HL-60 (cell line): Measurements from ENCODE around the gene COX14.
"Not testable (repeated sequence)": the region's sequence is repeated elsewhere in the genome, so short reads cannot be mapped to it uniquely, and the experiment has no call there.

Experiments
- DNase-seq, 2 experiments: peaks; one replicate each; pipeline ENCODE4 v3.0.0-alpha.2; 2010 to 2020; ENCODE audit warnings: low read depth in 1 of 2, low spot score in 1 of 2
- H3K27ac ChIP-seq: fragments of 250-450 bp; sonication (Bioruptor Pico); replicated peaks from 2 replicates; pipeline ENCODE4 v1.5.1; 2020; ENCODE audit warnings: mild to moderate bottlenecking, moderate library complexity
- H3K27me3 ChIP-seq: fragments of 250-450 bp; sonication (Bioruptor Pico); 2 replicates; pipeline ENCODE4 v1.5.1; 2021; ENCODE audit warnings: mild to moderate bottlenecking, moderate library complexity; ENCODE audit not compliant: insufficient read depth, poor library complexity, severe bottlenecking
- H3K4me3 ChIP-seq: replicated peaks from 2 replicates; pipeline ENCODE4 v1.5.1; 2011; ENCODE audit warnings: mild to moderate bottlenecking, control low read depth, low read length; ENCODE audit not compliant: insufficient read depth
- GABPA ChIP-seq: IDR thresholded peaks from 2 replicates; pipeline ENCODE4 v1.6.1; 2012; ENCODE audit warnings: low read depth
- POLR2AphosphoS5 ChIP-seq: IDR thresholded peaks from 2 replicates; pipeline ENCODE4 v1.6.1; 2012; ENCODE audit warnings: low read depth
- SPI1 ChIP-seq: IDR thresholded peaks from 2 replicates; pipeline ENCODE4 v1.6.1; 2012; ENCODE audit warnings: low read depth, mild to moderate bottlenecking, borderline replicate concordance
- TF ChIP-seq, protein P1 (sequence below): IDR thresholded peaks from 2 replicates; pipeline ENCODE4 v1.6.1; 2012; ENCODE audit warnings: low read depth; ENCODE audit not compliant: insufficient replicate concordance
- TF ChIP-seq, protein P2 (sequence below): IDR thresholded peaks from one replicate; pipeline ENCODE4 v1.5.1; 2011; ENCODE audit warnings: low read length, control low read depth, inconsistent platforms; ENCODE audit not compliant: insufficient read depth

The COX14 gene

DNA sequence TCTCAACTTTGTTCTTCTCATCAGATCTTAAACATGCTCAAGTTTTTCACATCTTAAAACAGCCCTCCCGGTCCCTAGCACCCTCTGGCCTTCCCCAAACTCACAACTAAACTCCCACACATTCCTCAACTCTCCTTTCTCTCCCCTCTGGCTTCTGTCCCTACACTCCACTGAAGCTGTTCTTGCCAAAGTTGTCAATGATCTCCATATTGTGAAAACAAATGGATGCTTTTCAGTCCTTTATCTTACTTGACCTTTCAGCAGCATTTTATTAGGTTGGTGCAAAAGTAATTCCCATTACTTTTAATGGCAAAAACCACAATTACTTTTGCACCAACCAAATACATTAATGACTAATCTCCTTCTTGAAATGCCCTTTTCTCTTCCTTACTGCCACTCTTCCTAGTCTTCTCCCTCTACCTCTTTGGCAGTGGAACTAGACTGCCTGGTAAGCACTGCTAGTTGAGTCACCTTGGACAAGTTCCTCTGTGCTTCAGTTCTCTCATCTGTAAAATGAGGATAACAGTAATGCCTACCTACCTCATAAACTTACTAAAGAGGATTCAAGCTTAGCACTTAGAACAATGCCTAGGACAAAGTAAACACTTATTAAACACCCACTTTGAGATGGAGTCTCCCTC lies 39.1 kb downstream of the COX14 start:
- no peak for DNase-seq
- H3K4me3 ChIP-seq, result no peak overlapping the region
- H3K27ac ChIP-seq, result no peak overlapping the region
- H3K27me3 ChIP-seq, result no peaks in the 10 kb centered on the region
- TF ChIP-seq, protein P1, sequence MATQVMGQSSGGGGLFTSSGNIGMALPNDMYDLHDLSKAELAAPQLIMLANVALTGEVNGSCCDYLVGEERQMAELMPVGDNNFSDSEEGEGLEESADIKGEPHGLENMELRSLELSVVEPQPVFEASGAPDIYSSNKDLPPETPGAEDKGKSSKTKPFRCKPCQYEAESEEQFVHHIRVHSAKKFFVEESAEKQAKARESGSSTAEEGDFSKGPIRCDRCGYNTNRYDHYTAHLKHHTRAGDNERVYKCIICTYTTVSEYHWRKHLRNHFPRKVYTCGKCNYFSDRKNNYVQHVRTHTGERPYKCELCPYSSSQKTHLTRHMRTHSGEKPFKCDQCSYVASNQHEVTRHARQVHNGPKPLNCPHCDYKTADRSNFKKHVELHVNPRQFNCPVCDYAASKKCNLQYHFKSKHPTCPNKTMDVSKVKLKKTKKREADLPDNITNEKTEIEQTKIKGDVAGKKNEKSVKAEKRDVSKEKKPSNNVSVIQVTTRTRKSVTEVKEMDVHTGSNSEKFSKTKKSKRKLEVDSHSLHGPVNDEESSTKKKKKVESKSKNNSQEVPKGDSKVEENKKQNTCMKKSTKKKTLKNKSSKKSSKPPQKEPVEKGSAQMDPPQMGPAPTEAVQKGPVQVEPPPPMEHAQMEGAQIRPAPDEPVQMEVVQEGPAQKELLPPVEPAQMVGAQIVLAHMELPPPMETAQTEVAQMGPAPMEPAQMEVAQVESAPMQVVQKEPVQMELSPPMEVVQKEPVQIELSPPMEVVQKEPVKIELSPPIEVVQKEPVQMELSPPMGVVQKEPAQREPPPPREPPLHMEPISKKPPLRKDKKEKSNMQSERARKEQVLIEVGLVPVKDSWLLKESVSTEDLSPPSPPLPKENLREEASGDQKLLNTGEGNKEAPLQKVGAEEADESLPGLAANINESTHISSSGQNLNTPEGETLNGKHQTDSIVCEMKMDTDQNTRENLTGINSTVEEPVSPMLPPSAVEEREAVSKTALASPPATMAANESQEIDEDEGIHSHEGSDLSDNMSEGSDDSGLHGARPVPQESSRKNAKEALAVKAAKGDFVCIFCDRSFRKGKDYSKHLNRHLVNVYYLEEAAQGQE, result no peak
- TF ChIP-seq, protein P2, sequence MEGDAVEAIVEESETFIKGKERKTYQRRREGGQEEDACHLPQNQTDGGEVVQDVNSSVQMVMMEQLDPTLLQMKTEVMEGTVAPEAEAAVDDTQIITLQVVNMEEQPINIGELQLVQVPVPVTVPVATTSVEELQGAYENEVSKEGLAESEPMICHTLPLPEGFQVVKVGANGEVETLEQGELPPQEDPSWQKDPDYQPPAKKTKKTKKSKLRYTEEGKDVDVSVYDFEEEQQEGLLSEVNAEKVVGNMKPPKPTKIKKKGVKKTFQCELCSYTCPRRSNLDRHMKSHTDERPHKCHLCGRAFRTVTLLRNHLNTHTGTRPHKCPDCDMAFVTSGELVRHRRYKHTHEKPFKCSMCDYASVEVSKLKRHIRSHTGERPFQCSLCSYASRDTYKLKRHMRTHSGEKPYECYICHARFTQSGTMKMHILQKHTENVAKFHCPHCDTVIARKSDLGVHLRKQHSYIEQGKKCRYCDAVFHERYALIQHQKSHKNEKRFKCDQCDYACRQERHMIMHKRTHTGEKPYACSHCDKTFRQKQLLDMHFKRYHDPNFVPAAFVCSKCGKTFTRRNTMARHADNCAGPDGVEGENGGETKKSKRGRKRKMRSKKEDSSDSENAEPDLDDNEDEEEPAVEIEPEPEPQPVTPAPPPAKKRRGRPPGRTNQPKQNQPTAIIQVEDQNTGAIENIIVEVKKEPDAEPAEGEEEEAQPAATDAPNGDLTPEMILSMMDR, result no peak
- TF ChIP-seq GABPA (no peak), POLR2AphosphoS5 (no peak), SPI1 (no peak)

- H3K27ac ChIP-seq, DNase-seq, H3K4me3 ChIP-seq, H3K27me3 ChIP-seq: not testable (repeated sequence)
These were observed 42.9 kb downstream of the COX14 start for GRCh38 chr12:50154947-50155346.

DNA sequence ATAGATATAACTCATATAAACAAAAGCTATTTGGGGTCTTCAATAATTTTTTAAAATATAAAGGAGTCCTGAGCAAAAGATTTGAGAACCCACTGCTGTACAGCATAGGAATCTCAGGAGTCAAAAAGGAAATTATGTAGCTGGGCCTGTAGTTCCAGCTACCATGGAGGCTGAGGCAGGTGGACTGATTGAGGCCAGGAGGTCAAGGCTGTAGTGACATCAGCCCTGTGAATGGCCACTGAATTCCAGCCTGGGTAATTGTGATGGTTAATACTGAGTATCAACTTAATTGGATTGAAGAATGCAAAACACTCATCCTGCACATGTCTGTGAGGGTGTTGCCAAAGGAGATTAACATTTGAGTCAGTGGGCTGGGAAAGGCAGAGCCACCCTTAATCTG lies 44.6 kb downstream of the COX14 start:
- no peaks in the 10 kb centered on the region for H3K27me3 ChIP-seq
- DNase-seq, result no peak
- no peak for TF ChIP-seq SPI1
- TF ChIP-seq, protein P1, result no peak
- no peak for TF ChIP-seq GABPA
- TF ChIP-seq, protein P2, result no peak
- no peak for TF ChIP-seq POLR2AphosphoS5

DNA sequence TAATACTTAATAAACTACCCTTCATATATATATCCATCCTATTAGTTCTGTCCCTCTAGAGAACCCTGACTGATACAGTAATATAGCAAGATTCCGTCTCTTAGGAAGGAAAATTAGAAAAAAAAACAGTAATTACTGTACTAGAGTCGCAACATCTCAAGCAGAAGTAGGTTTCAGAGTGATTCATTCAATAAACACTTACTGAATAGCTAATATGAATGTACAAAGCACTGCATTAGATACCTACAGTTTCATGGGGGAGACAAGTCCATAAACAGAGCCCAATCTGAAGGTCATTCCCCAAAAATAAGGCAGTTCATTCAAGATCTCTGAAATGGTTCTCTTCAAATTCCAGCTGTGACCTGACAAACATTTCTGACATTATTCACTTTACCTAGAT lies 45.2 kb downstream of the COX14 start:
- no peak for TF ChIP-seq POLR2AphosphoS5
- TF ChIP-seq SPI1, result no peak
- TF ChIP-seq, protein P2, result no peak
- no peak for TF ChIP-seq GABPA
- TF ChIP-seq, protein P1, result no peak
- H3K27me3 ChIP-seq, result no peaks in the 10 kb centered on the region
- DNase-seq, result no peak
- H3K4me3 ChIP-seq, result no peak overlapping the region
- no peak overlapping the region for H3K27ac ChIP-seq

More for the DNA sequence above, 44.6 kb downstream of the COX14 start:
- Histone ChIP-seq H3K4me3 (no peak overlapping the region), H3K27ac (no peak overlapping the region)
